Fibroblast of peridontal ligament (primary cell): ENCODE results near the gene MESP2.

ENCODE experiments used
- DNase-seq: peaks from one replicate; pipeline ENCODE4 v3.0.0-alpha.2; 2010; ENCODE audit errors: extremely low read depth

MESP2 gene

GRCh38 chr15:89801471-89802195 is 25.5 kb downstream of the MESP2 start:
- no peak for DNase-seq

- DNase-seq = no peak
Observed at GRCh38 chr15:89802231-89802928, 26.2 kb downstream of the MESP2 start.

GRCh38 chr15:89802986-89803824 is 27.1 kb downstream of the MESP2 start:
- DNase-seq = no peak

- no peak for DNase-seq
Observed at GRCh38 chr15:89803941-89804800, 28.0 kb downstream of the MESP2 start.

GRCh38 chr15:89805241-89806209 is 29.4 kb downstream of the MESP2 start:
- no peak for DNase-seq

- no peak for DNase-seq
Observed at GRCh38 chr15:89806210-89806558, 30.1 kb downstream of the MESP2 start.

GRCh38 chr15:89806559-89807550 is 30.7 kb downstream of the MESP2 start:
- DNase-seq = no peak

- no peak for DNase-seq
Observed at GRCh38 chr15:89807689-89808088, 31.6 kb downstream of the MESP2 start.

- no peak for DNase-seq
Observed at GRCh38 chr15:89808160-89808870, 32.2 kb downstream of the MESP2 start.

GRCh38 chr15:89809093-89809786 is 33.1 kb downstream of the MESP2 start:
- no peak for DNase-seq

GRCh38 chr15:89809787-89810148 is 33.6 kb downstream of the MESP2 start:
- no peak for DNase-seq

- DNase-seq = no peak
Observed at GRCh38 chr15:89810837-89811236, 34.7 kb downstream of the MESP2 start.

- DNase-seq = no peak
Observed at GRCh38 chr15:89812011-89812846, 36.1 kb downstream of the MESP2 start.

GRCh38 chr15:89812847-89813320 is 36.8 kb downstream of the MESP2 start:
- DNase-seq = no peak

GRCh38 chr15:89813381-89814111 is 37.4 kb downstream of the MESP2 start:
- DNase-seq = no peak

GRCh38 chr15:89814112-89814742 is 38.1 kb downstream of the MESP2 start:
- DNase-seq = no peak
